GM19372 (cell line): Measurements from ENCODE around the gene INKA2.
A peak's percentile ranks its signal among the peaks of the same experiment; 100 is the strongest.
"Not testable (repeated sequence)": the region's sequence is repeated elsewhere in the genome, so short reads cannot be mapped to it uniquely, and the experiment has no call there.

Experiments
- ATAC-seq: cut with Tn5 transposase; IDR thresholded peaks from one replicate; pipeline ENCODE4 v1.9.1; 2021; ENCODE audit warnings: mild to moderate bottlenecking, low read depth, moderate library complexity; ENCODE audit not compliant: unreplicated experiment

INKA2 gene

GRCh38 chr1:111751906-111752575 lies 12.8 kb upstream of the INKA2 start:
- ATAC-seq: no peak

GRCh38 chr1:111750856-111751255 lies 11.7 kb upstream of the INKA2 start:
- ATAC-seq: no peak

- no peak for ATAC-seq
Measured at GRCh38 chr1:111749628-111750027, 10.4 kb upstream of the INKA2 start.

- ATAC-seq: no peak
Measured at GRCh38 chr1:111747947-111748346, 8.8 kb upstream of the INKA2 start.

DNA sequence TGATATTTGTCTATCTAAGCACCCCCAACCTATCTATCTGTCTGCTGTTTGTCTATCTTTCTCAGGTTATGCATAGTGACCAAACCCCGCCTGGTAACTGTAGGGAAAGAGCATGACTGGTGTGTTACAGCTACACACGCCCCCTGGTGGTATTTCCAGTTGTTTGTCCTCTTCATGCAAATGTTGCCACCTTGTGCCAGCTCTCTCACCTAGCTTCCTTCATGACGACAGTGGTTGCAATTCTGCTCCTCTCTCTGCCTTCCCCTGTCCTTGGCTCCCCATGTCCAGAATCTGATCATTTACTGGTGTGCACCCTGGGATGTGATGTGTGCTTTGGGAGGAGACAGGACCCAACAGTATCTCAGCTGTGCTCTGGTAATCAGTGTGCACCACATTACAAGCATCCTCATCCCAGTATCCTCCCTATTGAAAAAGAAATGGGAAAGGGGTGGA lies 8.1 kb upstream of the INKA2 start:
- no peak for ATAC-seq

GRCh38 chr1:111746614-111746999 lies 7.4 kb upstream of the INKA2 start:
- ATAC-seq: no peak

- ATAC-seq: no peak
Measured at GRCh38 chr1:111745675-111746613, 6.7 kb upstream of the INKA2 start.

- ATAC-seq: no peak
Measured at GRCh38 chr1:111743679-111744101, 4.5 kb upstream of the INKA2 start.

GRCh38 chr1:111742938-111743549 lies 3.8 kb upstream of the INKA2 start:
- ATAC-seq: no peak

DNA sequence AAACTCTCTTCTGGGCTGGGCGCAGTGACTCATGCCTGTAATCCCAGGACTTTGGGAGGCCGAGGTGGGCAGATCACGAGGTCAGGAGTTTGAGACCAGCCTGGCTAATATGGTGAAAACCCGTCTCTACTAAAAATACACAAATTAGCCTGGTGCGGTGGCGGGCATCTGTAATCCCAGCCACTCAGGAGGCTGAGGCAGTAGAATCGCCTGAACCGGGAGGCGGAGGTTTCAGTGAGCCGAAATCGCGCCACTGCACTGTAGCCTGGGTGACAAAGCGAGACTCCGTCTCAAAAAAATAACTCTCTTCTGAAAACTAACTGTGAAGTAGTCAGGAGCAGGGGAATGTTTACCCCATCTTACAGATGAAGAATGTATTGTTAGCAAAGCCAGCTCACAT lies 3.1 kb upstream of the INKA2 start:
- not testable (repeated sequence) for ATAC-seq

GRCh38 chr1:111739925-111740765 lies 950 bp upstream of the INKA2 start:
- no peak for ATAC-seq

DNA sequence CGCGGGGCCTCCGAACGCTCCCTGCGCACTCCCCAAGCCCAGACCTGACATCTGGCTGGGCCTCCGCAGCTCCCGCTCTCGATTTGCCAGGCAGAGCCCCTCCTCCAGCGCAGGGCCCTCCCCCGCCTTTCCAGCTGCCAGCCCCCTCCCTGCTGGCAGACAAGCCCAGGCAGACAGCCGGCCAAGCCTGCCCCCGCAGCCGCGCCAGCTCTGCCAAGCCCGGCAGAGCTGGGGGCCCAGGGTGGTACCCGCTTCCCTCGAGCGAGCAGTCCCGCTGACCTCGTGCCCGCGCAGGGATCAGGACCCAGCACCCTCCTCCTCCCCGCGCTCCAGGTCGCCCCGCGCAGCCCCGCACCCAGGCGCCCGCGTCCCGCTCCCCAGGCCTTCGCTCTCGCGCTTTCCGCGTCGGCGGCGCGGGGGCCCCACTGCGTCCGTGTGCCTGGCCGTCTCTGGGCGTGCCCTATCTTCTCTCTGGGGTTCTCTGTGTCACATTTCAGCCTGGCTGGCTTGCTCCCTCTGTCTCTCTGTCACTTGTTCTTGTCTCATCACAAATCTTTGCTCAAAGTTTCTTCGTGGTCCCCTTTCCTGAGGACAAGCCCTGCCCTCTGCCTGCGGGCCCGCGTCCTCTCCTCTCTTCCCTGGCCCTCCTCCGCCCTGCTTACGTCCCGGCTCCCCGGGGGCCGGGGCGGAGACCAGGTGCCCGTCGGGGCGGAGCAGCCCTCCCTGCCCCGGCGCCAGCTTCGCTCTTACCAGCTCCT lies 580 bp downstream of the INKA2 start:
- peak; percentile 39 for ATAC-seq

- ATAC-seq: no peak
Measured at GRCh38 chr1:111738133-111738435, 1.1 kb downstream of the INKA2 start.

DNA sequence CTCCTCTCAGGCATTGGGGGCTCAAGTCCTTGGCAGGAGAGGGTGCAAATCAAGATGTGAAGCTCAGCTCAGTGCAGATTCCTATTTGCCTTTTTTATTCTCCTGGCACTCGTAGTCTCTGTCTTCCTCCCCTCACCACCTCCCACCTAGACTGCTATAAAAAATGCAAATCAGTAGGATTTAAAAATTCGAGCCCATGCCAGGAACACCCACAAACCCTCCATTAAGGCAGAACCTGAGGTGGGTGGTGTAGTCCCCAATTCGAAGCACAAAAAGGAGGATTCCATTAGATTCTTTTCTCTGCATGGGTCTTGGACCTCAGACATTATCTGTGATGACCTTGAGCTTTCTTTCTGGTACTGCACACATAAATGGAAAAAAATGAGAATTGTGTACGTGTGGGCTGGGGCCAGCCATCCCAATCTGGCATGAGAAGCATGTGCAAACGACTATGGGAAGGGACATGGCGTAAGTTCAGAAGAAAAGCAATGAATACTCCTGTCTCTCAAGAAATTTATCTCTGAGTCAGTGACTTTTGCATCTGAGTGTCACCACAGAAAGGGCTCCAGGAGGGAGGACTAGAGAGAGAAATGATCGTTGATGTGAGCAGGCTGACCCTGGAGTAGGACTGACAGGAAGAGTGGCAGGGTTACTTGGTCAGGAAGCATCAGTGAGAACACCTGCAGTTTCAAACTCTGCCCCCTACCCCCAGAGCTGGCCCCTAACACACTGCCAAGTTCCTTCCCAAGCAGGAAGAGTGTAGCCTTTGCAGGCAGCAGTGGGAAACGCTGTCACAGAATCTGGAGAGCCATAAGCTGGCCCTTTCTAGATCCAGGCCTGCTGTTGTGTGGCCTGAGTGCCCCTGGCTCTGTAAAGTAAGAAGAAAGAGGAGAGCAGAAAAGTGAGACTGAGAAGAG lies 1.7 kb downstream of the INKA2 start:
- no peak for ATAC-seq

- ATAC-seq: no peak
Measured at GRCh38 chr1:111736548-111737215, 2.5 kb downstream of the INKA2 start.

DNA sequence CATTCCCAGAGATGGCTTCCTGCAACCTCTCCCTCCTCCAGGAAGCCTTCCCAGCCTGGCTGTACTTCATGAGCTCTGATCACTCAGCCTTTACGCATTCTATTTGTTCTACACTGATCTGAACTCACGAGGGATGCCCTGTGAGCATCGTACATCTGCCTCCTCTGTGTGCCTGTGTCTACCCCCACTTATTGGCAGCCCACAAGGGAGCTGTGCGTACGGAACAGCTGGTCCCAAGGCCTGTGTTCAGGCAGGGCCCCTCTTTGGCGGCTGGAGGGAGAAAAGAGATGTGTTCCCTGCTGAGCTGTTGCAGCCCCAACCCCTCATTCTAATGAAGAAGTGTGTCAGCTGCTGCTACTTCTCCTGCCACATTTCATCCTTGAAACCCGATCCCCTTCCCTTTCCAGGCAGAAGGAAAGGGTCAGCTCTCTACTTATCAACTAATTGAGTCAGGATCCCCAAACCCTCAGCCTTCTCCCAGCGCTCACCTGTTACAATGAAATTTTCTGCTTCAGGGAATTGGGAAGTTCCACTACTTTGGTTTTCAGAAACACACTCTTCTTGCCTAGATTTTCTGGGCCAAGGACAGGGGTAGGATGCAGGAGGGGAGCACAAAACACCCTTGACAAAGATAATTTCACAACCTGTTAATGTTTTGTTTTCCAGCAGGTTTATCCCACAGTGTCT lies 3.2 kb downstream of the INKA2 start:
- no peak for ATAC-seq

- no peak for ATAC-seq
Measured at GRCh38 chr1:111735321-111735720, 3.9 kb downstream of the INKA2 start.

DNA sequence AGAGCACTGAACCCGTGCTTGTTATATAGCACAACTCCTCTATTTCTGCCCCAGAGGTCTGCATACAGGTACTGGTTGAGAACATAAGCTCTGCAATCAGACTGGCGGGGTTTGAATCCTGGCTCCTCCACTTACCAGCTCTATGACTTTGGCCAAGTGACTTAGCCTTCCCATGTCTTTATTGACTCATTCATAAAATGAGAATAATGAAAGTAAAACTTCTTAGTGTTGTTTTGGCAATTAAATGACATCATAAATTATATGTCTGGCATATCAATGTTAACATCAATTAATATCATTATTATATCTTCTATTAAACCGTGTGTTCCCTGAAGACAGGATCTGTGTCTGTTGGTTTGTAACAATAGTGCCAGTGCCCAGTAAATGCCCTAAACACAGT lies 4.3 kb downstream of the INKA2 start:
- no peak for ATAC-seq
